ENCODE measurements around the gene TRAFD1.

Gene TRAFD1

DNA sequence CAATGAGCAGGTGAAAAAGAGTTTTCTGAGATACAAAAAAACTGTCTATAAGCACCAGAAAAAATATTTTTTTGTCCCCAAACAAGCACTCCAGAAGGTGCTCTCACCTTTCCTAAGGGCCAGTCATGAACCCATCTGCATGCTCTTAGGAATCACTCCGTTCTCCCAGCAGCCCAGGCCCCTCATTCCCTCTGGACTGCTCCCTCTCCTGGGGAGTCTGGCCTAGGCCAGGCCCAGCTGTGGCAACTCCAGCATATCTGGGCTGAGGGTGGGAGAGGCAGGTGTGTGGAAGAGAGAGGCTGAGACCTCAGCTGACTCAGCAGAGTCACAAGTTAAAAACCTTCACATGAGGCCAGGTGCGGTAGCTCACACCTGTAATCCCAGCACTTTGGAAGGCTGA lies 54.6 kb downstream of the TRAFD1 start:
- no peak for DNase-seq

DNA sequence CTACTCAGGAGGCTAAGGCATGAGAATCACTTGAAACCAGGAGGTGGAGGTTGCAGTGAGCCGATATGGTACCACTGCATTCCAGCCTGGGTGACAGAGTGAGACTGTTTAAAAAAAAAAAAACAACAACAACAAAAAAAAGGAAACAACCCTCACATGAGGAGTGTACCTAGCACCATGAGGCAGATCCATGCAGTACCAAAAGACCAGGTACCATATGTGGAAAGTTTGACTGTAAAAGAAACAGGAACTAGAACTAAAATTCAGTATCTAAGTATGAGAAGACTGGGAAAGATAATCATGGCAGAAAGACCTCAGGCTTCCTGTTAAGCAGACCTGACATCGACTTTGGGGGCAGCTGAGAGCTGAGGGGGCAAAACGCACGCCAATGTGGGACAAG lies 55.1 kb downstream of the TRAFD1 start:
- DNase-seq, result no peak

DNA sequence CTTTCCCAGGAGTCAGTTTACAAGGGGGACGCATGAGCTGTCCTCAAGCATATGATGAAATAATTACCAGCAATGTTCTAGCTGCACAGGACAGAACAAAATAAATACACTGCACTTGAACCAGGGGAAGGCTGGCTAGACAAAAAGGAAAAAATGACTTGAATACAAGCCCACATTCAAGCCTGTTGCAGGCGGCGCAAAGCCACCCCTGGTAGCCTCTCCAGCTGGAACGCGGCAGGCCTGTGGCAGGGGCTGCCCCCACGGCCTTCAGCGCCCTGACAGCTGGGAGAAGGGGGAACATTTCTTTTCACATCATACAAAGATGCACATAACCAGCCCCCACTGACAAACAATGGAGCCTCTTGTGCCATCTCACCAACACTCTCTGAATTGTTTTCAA lies 57.1 kb downstream of the TRAFD1 start:
- DNase-seq, result no peak

DNA sequence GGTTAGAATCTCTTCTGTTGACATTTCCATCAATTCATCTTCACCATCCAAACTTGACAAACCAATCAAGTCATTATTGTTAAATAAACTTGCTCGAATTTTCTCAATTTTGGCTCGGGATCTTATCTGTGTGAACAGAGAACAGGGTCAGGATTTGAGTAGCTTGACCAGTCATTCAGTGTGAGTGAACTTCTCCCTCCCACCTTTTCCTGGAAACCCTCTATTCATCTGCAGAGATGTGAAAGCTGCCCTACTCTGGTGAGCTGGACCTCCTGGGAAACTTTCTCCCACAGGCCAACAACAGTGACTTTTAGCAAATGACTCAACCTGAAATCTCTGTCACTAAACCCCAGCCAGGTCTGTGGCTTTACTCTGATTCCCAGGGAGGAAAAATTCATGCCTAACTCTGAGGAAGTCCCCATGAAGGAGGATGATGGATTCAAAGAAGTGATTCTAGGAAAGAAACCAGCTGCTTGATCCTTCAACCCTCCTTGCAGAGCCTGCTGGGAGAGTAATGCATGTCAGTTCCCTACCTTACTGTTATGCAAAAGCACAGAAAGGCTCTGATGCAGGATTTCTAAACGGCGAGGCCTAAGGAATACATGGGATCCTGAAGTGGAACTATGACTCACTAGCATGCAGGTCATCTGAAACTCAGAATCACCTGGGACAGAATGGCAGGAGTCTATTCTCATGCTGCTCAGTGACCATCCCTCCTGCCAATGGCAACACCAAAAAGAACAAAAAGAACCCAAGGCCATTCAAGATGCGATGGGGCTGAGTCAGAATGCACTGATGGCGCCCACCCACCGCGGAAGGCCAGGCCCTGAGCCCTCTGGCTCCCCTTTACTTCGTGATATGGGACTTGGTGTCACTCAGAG lies 58.0 kb downstream of the TRAFD1 start:
- no peak for DNase-seq

DNA sequence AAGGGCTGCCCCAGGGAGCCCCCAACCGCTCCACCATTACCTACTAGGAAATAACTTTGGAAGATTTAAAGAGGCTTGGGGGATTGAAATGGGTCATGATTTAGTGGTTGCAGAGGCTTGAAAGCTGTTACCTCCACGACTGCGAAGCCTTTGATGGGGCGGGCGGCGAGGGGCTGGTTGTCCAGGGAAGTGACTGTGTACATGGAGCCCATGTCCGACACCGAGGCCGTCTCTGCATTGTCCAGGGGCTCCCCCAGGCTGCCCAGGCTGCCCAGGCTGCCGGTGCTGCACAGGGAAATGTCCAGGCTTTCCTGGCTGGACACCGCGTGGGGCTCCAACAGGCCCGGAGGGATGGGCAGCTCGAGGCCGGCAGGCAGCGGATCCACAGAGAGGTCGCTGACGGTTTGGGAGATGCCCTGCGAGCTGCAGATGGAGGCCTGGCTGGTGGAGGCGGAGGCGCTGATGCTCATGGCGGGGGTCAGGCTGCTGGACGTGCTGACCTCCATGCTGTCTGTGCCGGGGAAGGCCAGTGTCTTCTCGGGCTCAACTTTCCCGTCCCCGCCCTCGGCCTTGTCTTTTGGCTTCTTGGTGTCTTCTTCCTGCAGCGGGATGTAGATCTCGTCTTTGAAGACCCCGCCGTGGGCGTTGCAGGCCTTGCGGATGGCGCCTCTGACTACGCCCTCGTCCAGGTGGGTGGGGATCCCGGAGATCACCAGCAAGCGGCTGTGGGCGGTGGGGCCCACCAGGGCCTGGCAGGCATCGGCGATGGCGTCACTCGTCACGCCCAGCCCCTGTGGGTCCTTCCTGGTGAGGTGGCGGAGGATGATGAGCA lies 58.9 kb downstream of the TRAFD1 start:
- DNase-seq, result no peak

DNA sequence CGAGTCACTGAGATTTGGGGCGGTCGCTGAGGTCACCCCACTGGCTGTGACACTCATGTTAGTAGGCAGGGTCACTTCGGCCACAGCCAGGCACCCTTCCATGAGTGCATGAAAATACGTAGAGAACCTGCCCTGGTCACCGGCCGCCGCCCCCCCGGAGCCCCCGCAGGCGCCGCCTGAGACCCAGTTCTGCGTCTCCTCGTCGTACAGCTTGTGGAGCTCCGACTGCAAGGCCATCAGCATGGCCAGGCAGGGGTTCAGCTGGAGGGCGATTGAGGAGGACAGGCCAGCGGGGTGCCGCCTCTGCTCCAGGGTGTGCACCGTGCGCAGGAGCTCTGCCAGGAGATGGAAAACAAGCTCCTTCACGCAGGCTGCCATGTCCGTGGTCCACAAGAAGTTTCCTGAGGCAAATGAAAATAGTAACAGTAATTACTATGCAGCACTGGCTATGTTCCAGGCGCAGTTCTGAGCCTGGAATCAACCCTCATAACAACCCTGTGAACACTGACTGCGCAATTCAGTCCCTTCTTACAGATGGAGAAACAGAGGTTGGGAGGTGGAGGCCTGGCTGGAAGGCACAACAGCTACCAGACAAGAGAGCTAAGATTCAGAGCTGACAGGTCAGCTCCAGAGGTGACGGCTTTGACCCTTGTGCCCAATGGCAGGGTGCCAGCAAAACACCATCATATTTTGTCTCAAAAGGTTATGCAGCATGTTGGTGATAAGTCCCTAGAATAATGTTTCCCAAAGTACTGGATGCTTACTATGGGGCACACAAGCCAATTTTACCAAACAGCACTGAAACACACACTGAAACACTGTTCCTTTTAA lies 59.9 kb downstream of the TRAFD1 start:
- no peak for DNase-seq

DNA sequence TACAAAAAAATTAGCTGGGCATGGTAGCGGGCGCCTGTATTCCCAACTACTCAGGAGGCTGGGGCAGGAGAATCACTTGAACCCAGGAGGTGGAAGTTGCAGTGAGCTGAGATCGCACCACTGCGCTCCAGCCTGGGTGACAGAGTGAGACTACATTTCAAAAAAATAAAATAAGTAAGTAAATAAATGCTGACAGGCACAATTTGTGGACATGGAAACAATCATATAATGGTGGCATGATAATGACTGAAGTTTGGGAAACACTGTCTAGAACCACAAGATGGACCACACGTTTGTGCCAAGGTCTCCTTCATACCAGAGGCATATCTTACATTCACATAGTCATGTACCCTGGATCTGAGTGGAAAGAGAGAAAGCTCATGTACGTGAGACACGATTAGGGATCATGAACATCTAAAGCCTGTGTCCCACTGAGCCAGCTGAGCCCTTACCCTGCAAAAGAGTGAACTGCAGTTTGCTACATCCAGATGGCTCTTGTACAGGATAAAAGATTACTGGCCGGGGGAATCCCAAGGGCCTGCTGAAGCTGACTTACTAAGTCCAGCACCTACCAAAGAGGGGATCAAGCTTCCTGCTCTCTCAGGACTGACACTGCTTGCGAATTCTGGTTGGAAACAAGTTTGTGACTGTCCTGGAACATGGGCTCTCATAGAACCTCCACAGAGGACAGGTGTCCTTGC lies 62.9 kb downstream of the TRAFD1 start:
- DNase-seq, result no peak

DNA sequence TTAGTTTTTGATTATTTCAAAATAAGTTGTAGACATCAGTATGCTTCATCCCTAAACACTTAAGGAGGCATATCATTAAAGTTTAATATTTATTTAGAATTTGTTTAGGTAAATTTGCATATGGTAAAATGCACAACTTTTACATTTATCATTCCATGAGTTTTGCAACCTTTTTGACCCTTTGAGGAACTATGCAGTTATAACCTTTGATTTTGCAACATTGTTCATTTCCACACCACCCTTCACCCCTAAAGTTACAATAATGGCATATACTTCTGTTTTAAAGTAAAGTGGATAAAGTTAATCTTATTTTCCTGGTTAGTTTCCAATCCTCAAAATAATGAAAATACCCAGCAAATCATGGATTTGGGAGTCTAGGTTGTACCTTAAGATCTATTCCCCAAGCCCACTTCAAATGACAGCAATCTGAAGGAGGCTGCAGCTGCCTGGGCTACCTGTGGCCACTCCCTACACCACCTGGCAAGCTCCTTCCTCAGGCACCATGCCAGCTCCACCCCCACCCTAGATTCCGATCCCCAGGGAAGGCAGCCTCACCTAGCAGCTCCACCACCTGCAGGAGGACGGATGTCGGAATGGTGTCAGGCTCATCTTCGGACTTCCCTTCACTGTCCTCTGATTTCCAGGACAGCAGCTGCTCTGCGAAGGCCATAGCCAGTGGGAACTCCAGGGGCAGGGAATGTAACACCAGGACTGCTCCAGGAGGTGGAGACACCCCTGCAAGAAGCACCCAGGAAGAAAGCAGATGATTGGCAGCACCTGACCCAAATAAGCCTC lies 65.1 kb downstream of the TRAFD1 start:
- no peak for DNase-seq

DNA sequence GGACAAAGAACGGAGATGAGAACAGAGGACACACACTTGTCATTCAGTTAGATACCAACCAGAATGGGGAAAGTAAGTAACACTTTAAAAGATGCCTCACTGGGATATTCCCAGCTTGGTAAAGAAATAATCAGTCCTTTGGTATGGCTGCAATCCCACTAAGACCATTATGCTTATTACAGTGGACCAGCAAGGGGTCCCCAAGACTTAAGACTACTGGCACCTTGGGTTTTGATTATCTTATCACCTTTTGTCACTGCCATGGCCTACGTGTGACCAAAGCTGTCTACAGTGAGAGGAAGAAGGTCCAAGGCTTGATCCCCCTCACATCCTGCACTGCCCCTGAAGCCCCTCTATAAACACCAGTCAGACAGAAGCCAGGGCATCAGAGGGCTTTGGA lies 65.8 kb downstream of the TRAFD1 start:
- DNase-seq, result no peak

DNA sequence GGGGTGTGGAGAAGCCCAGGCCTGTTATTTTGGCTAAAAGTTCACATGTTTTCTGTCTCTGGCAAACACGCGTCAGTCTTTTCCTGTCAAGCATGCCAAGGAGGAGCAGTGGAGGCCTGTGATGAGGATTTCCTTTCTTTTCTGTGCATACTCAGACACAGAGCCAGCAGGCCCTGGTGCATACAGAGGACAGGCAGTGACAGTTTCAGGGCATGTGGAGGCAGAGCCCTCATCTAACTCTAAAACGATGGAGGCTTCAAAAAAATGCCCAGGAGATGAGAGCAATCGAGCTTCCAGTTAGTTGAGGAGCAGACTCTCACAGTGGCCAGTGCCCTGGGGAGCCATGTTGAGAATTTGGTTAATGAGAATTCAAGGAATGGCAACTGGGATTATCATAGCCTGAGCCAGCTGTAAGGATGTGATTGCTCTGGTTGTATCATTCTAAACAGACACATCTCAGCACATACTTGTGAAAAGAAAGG lies 66.5 kb downstream of the TRAFD1 start:
- no peak for DNase-seq

DNA sequence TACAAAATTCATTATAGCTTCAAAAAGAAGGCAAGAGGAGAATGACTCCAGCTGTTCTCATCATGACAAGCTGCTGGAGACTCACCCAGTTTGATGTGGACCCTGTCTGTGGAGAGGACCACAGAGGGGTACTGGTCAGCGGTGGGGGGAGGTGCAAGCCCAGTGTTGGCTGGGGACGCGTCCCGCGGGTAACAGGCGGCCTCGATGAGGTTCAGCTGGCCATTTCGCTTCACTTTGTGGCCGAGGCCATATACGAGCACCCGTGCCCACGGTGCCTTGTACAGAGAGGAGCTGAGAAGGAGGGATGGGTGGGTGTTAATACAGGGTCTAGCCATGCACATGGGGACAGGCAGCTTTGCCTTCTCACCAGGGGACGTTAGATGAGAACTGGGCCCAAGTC lies 67.1 kb downstream of the TRAFD1 start:
- no peak for DNase-seq

DNA sequence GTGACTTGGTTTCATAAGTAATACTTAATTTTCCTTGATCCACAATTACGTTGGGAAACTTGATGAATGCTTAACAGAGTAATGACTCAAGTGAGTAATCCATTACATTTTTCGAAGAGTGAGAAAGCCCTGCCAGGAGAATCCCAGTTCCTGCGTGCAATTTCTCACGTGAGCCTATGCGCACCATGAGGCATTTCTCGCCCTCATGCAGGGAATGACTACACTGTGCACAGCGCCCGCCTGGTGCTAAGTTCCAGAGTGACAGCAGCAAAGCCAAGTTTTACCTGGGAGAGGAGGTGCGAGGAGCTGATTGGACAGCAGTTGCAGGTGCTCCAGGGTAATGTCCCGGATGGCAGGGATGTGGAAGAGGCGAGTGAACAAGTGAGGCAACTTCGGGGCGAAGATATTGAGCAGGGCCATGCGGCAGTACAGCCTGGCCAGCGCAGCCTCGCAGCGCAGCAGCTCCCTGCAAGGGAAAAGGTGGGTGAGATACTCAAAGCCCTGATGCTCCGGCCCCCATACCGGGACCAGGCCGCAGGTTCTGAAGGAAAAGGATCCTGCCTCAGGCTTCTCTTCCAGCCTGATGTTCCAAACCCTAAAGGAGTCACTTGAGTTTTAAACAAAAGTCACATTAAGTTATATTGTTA lies 69.4 kb downstream of the TRAFD1 start:
- no peak for DNase-seq

DNA sequence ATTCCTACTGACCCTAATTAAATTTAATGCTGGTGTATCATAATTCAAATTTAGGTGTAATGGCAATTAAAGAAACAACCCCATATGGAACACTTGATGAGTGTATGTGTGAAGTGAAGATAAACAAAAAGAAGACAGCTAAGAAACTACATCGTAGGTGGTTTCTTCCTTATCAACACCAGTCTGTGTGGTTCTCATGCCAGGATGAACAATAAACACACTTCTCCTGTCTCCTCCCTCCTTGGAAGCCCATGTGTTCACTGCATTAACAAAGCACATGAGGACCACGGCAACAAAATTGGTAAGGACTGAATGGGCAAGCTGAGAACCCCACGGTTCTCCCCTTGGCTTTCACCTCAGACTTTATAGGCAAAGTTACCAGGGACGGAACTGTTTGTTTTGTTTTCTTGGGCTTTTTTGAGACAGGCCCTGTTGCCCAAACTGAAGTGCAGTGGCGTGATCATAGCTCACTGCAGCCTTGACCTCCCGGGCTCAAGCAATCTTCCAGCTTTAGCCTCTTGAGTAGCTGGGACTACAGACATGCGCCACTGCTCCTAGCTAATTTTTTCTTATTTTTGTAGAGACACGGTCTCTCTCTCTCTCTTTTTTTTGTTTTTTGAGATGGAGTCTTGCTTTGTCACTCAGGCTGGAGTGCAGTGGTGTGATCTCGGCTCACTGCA lies 71.0 kb downstream of the TRAFD1 start:
- no peak for DNase-seq

DNA sequence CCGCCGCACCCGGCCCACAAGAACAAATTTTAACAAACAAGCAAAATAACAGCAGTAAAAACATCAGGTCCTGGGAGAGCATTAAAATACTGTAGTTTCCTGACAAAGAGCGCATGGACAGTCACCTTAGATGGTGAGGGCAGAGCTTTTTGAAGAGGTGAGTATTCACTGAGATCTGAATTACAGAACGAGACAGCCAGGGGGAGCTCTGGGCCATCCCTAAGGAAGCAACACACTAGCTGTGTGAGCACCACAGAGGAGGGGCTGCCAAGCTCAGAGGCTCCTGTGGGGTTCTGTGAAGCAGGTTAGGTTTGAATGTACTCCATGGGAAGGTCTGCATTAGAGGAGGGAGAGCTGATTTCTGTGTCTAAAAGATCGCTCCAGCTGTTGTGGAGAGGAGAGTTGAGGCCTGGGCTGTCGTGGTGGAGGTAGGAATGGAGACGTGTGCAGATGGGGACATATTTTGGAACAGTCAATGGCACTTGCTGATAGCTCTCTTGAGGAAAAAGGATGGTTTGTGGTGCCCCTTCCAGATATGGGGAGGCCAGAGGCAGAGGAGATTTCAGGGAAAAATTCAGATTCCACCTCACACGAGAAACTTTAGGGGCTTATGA lies 72.9 kb downstream of the TRAFD1 start:
- DNase-seq, result peak; percentile 18

DNA sequence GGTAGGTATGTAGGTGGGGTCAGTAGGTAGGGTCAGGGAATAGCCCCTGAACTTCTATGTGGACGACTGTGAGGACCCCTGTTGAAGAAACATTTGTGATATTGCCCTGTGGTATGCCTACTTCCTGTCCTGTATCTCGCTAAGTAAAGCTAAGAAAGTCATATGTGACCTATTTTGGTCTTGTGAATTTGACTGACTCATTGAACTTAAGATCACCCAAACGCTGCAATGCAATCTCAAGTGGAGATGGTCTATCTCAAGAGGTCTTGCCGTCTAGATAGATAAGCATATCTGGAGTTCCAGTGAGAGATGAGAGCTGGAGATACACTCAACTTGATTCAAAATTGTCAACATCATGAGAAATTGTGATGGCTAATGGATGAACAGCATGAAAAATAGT lies 73.8 kb downstream of the TRAFD1 start:
- DNase-seq, result no peak
